Measurements from ENCODE around the gene SLC5A10.
"Not testable (repeated sequence)": the region's sequence is repeated elsewhere in the genome, so short reads cannot be mapped to it uniquely, and the experiment has no call there.

Gene SLC5A10

GRCh38 chr17:19037547-19037946 is 85.6 kb downstream of the SLC5A10 start:
- H3K36me3 ChIP-seq (ENCODE audit: control insufficient read depth in 5 of 5, insufficient read depth in 5 of 5, low read length in 5 of 5); H3K27me3 ChIP-seq (ENCODE audit: control insufficient read depth in 5 of 5, insufficient read depth in 4 of 5, low read length in 5 of 5); H3K9me3 ChIP-seq (ENCODE audit: control insufficient read depth in 5 of 5, low read length in 5 of 5); H3K4me1 ChIP-seq (ENCODE audit: control insufficient read depth in 5 of 5, insufficient read depth in 5 of 5, low read length in 5 of 5); H3K4me3 ChIP-seq (ENCODE audit: low read depth in 1 of 5, low read length in 5 of 5); H3K9ac ChIP-seq (ENCODE audit: low read length in 5 of 5); H3K27ac ChIP-seq (ENCODE audit: low read depth, low read length): not testable (repeated sequence)

DNA sequence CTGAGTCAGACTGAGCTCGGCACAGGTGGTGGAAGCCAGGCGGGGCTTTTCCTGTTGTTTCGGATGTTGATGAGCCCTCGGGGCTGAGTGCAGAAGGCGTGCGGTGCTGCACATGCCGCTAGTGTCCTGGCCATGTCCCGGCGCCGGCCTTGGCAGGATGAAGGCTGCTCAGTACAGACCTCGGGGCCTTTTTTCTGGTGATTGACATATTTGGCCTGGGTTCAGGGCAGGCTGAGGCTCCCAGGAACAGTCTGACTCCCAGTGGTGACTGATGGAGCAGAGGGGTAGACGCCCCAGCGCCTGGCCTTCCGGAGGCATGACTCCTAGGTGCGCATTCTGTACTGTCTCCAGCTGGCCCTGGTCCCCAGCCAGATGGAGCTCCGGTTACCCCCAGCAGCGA is 86.0 kb downstream of the SLC5A10 start:
- H3K27me3 ChIP-seq (ENCODE audit: control insufficient read depth in 5 of 5, insufficient read depth in 4 of 5, low read length in 5 of 5); H3K9ac ChIP-seq (ENCODE audit: low read length in 5 of 5); H3K27ac ChIP-seq (ENCODE audit: low read depth, low read length); H3K36me3 ChIP-seq (ENCODE audit: control insufficient read depth in 5 of 5, insufficient read depth in 5 of 5, low read length in 5 of 5); H3K4me1 ChIP-seq (ENCODE audit: control insufficient read depth in 5 of 5, insufficient read depth in 5 of 5, low read length in 5 of 5); H3K4me3 ChIP-seq (ENCODE audit: low read depth in 1 of 5, low read length in 5 of 5); H3K9me3 ChIP-seq (ENCODE audit: control insufficient read depth in 5 of 5, low read length in 5 of 5): not testable (repeated sequence)

- H3K9me3 ChIP-seq (ENCODE audit: control insufficient read depth in 5 of 5, low read length in 5 of 5); H3K4me1 ChIP-seq (ENCODE audit: control insufficient read depth in 5 of 5, insufficient read depth in 5 of 5, low read length in 5 of 5); H3K27ac ChIP-seq (ENCODE audit: low read depth, low read length); H3K4me3 ChIP-seq (ENCODE audit: low read depth in 1 of 5, low read length in 5 of 5); H3K36me3 ChIP-seq (ENCODE audit: control insufficient read depth in 5 of 5, insufficient read depth in 5 of 5, low read length in 5 of 5); H3K27me3 ChIP-seq (ENCODE audit: control insufficient read depth in 5 of 5, insufficient read depth in 4 of 5, low read length in 5 of 5); H3K9ac ChIP-seq (ENCODE audit: low read length in 5 of 5): not testable (repeated sequence)
Observed at GRCh38 chr17:19038730-19039129, 86.8 kb downstream of the SLC5A10 start.

DNA sequence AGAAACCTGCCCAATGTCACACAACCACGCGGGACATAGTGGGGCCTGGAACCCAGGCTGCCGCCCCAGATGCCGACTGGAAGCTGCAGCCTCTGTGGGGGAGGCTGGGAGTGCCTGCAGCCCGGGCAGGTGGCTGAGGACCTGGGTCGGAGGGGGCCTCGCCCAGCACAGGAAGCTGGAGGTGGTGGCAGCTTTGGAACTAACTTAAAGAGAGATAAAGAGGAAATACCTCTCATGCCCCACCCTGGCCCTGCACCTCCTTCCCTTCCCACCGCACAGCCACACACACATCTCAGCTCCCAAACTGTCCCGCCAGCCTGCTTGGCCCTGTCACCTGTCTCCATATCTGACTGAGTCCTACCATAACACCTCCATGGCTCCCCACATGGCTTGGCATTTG is 88.4 kb downstream of the SLC5A10 start:
- not testable (repeated sequence) for H3K9ac ChIP-seq (ENCODE audit: low read length in 5 of 5); H3K4me3 ChIP-seq (ENCODE audit: low read depth in 1 of 5, low read length in 5 of 5); H3K27ac ChIP-seq (ENCODE audit: low read depth, low read length); H3K36me3 ChIP-seq (ENCODE audit: control insufficient read depth in 5 of 5, insufficient read depth in 5 of 5, low read length in 5 of 5); H3K27me3 ChIP-seq (ENCODE audit: control insufficient read depth in 5 of 5, insufficient read depth in 4 of 5, low read length in 5 of 5); H3K4me1 ChIP-seq (ENCODE audit: control insufficient read depth in 5 of 5, insufficient read depth in 5 of 5, low read length in 5 of 5); H3K9me3 ChIP-seq (ENCODE audit: control insufficient read depth in 5 of 5, low read length in 5 of 5)

DNA sequence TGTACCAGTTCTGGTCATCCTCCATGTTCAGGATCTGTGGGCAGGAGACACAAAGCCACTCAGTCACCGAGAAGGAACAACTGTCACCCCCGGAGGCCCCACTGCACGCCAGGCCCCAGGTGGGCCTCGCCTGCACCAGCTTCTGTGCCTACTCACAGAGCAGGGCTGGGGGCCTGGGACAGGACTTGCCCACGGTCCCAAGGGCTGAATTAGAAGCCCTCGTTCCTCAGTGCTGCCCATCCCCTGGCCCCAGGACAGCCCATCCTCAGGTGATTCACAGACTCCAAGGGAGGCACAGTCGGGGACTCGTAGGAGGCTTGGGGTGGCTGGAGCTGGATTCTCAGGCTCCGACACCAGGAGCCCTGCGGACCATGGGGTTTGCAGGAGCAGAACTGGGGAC is 89.9 kb downstream of the SLC5A10 start:
- not testable (repeated sequence) for H3K27ac ChIP-seq (ENCODE audit: low read depth, low read length); H3K4me3 ChIP-seq (ENCODE audit: low read depth in 1 of 5, low read length in 5 of 5); H3K27me3 ChIP-seq (ENCODE audit: control insufficient read depth in 5 of 5, insufficient read depth in 4 of 5, low read length in 5 of 5); H3K9ac ChIP-seq (ENCODE audit: low read length in 5 of 5); H3K9me3 ChIP-seq (ENCODE audit: control insufficient read depth in 5 of 5, low read length in 5 of 5); H3K36me3 ChIP-seq (ENCODE audit: control insufficient read depth in 5 of 5, insufficient read depth in 5 of 5, low read length in 5 of 5); H3K4me1 ChIP-seq (ENCODE audit: control insufficient read depth in 5 of 5, insufficient read depth in 5 of 5, low read length in 5 of 5)

- not testable (repeated sequence) for H3K27ac ChIP-seq (ENCODE audit: low read depth, low read length); H3K9me3 ChIP-seq (ENCODE audit: control insufficient read depth in 5 of 5, low read length in 5 of 5); H3K4me1 ChIP-seq (ENCODE audit: control insufficient read depth in 5 of 5, insufficient read depth in 5 of 5, low read length in 5 of 5); H3K4me3 ChIP-seq (ENCODE audit: low read depth in 1 of 5, low read length in 5 of 5); H3K9ac ChIP-seq (ENCODE audit: low read length in 5 of 5); H3K36me3 ChIP-seq (ENCODE audit: control insufficient read depth in 5 of 5, insufficient read depth in 5 of 5, low read length in 5 of 5); H3K27me3 ChIP-seq (ENCODE audit: control insufficient read depth in 5 of 5, insufficient read depth in 4 of 5, low read length in 5 of 5)
Observed at GRCh38 chr17:19042369-19042768, 90.4 kb downstream of the SLC5A10 start.

- H3K27me3 ChIP-seq (ENCODE audit: control insufficient read depth in 5 of 5, insufficient read depth in 4 of 5, low read length in 5 of 5); H3K9ac ChIP-seq (ENCODE audit: low read length in 5 of 5); H3K4me1 ChIP-seq (ENCODE audit: control insufficient read depth in 5 of 5, insufficient read depth in 5 of 5, low read length in 5 of 5); H3K36me3 ChIP-seq (ENCODE audit: control insufficient read depth in 5 of 5, insufficient read depth in 5 of 5, low read length in 5 of 5); H3K4me3 ChIP-seq (ENCODE audit: low read depth in 1 of 5, low read length in 5 of 5); H3K27ac ChIP-seq (ENCODE audit: low read depth, low read length); H3K9me3 ChIP-seq (ENCODE audit: control insufficient read depth in 5 of 5, low read length in 5 of 5): not testable (repeated sequence)
Observed at GRCh38 chr17:19043032-19043431, 91.1 kb downstream of the SLC5A10 start.

DNA sequence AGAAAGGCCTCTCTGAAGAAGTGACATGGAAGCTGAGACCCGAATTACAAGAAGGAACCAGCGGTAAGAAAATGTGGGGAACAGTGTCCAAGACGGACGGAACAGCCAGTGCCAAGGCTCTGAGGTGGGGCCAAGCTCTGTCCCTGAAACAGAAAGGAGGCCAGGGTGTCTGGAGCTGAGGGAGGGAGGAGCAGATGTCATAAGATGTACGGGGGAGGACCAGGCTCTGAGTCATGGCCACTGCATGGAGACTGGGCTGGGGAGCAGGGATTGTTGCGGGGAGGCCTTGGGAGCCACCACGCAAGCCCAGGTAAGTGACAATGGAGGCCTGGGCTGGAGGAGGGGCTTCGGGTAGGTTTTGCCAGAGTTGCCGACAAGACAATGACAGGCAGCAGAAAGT is 92.7 kb downstream of the SLC5A10 start:
- not testable (repeated sequence) for H3K4me3 ChIP-seq (ENCODE audit: low read depth in 1 of 5, low read length in 5 of 5); H3K27me3 ChIP-seq (ENCODE audit: control insufficient read depth in 5 of 5, insufficient read depth in 4 of 5, low read length in 5 of 5); H3K4me1 ChIP-seq (ENCODE audit: control insufficient read depth in 5 of 5, insufficient read depth in 5 of 5, low read length in 5 of 5); H3K36me3 ChIP-seq (ENCODE audit: control insufficient read depth in 5 of 5, insufficient read depth in 5 of 5, low read length in 5 of 5); H3K9ac ChIP-seq (ENCODE audit: low read length in 5 of 5); H3K9me3 ChIP-seq (ENCODE audit: control insufficient read depth in 5 of 5, low read length in 5 of 5); H3K27ac ChIP-seq (ENCODE audit: low read depth, low read length)

- H3K27me3 ChIP-seq (ENCODE audit: control insufficient read depth in 5 of 5, insufficient read depth in 4 of 5, low read length in 5 of 5); H3K4me3 ChIP-seq (ENCODE audit: low read depth in 1 of 5, low read length in 5 of 5); H3K9ac ChIP-seq (ENCODE audit: low read length in 5 of 5); H3K9me3 ChIP-seq (ENCODE audit: control insufficient read depth in 5 of 5, low read length in 5 of 5); H3K27ac ChIP-seq (ENCODE audit: low read depth, low read length); H3K4me1 ChIP-seq (ENCODE audit: control insufficient read depth in 5 of 5, insufficient read depth in 5 of 5, low read length in 5 of 5); H3K36me3 ChIP-seq (ENCODE audit: control insufficient read depth in 5 of 5, insufficient read depth in 5 of 5, low read length in 5 of 5): not testable (repeated sequence)
Observed at GRCh38 chr17:19046782-19047375, 94.9 kb downstream of the SLC5A10 start, which contains the start of gene GRAP. Gene GRAP, minus strand, starts transcription at chr17:19046957. Its CDS starts 31 bp downstream, at chr17:19046926.

DNA sequence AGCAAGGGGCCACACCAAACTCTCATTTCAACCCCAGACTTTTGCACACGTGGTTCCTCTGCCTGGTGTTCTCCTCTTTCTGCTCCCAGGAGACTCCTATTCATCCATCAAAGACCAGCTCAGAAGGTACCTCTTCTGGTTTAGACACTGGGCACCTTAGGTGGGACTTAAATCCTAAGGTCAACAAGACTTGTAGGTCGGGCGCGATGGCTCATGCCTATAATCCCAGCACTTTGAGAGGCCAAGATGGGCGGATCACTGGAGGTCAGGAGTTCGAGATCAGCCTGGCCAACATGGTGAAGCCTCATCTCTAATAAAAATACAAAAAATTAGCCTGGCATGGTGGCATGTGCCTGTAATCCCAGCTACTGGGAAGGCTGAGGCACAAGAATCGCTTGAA is 95.5 kb downstream of the SLC5A10 start:
- not testable (repeated sequence) for H3K27ac ChIP-seq (ENCODE audit: low read depth, low read length); H3K9ac ChIP-seq (ENCODE audit: low read length in 5 of 5); H3K4me3 ChIP-seq (ENCODE audit: low read depth in 1 of 5, low read length in 5 of 5); H3K9me3 ChIP-seq (ENCODE audit: control insufficient read depth in 5 of 5, low read length in 5 of 5); H3K4me1 ChIP-seq (ENCODE audit: control insufficient read depth in 5 of 5, insufficient read depth in 5 of 5, low read length in 5 of 5); H3K27me3 ChIP-seq (ENCODE audit: control insufficient read depth in 5 of 5, insufficient read depth in 4 of 5, low read length in 5 of 5); H3K36me3 ChIP-seq (ENCODE audit: control insufficient read depth in 5 of 5, insufficient read depth in 5 of 5, low read length in 5 of 5)

DNA sequence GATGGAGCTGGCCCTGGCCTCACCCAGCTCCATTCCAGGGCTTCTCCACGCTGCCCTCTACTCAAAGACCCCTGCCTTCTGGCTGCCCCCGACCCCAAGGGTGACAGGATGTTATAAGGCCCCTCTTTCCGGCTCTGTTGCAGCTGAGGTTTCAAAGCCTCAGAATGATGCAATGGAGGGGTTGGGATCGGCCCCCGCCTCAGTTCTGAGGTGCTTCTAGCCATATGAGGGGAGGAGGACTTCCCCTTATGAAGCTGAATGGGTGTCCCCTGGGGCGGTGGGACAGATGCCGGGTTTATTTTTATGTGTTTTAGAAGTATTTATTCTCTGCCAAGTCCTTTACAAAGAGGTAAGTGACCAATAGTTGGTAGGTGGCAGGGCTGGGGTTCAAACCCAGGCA is 96.9 kb downstream of the SLC5A10 start:
- not testable (repeated sequence) for H3K4me1 ChIP-seq (ENCODE audit: control insufficient read depth in 5 of 5, insufficient read depth in 5 of 5, low read length in 5 of 5); H3K9ac ChIP-seq (ENCODE audit: low read length in 5 of 5); H3K36me3 ChIP-seq (ENCODE audit: control insufficient read depth in 5 of 5, insufficient read depth in 5 of 5, low read length in 5 of 5); H3K4me3 ChIP-seq (ENCODE audit: low read depth in 1 of 5, low read length in 5 of 5); H3K27ac ChIP-seq (ENCODE audit: low read depth, low read length); H3K27me3 ChIP-seq (ENCODE audit: control insufficient read depth in 5 of 5, insufficient read depth in 4 of 5, low read length in 5 of 5); H3K9me3 ChIP-seq (ENCODE audit: control insufficient read depth in 5 of 5, low read length in 5 of 5)

Measured in subcutaneous abdominal adipose tissue (tissue), 5 donors.